Measurements from ENCODE around the gene ARRDC5.
"Not testable (repeated sequence)": the region's sequence is repeated elsewhere in the genome, so short reads cannot be mapped to it uniquely, and the experiment has no call there.

The ARRDC5 gene

DNA sequence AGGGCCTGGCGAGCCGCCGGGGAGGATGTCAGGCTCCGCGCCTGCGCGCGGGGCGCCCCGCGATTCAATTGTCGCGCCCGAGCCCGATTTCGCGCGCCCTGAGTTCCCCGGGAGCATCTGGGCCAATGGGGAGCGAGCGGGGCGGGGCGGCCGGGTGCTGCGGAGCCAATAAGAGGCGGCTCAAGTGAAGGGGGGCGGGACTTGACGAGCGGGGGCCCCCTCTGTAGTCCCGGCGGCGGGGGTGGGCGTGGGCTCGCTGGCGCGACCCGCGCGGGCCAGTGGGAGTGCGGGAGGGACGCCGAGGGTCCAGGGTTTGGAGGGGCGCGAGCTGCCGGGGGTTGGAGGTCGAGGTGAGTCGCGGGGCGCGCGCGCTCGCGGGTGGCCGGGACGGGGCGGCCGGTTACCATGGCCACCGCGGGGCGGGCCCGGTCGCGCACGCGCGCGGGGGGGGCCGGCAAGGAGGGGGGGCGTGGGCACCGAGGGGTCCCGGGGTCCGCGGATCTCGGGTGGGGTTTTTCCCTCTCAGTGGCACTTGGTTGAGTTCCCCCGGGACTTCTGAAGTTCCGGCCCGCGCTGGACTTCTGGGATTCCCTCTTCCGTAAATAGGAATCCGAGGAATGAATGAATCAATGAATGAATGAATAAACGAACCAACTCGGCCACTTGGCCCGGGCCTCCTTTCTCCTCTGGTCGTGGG is 7.3 kb upstream of the ARRDC5 start:
- DNase-seq, result peak; percentile 96

DNA sequence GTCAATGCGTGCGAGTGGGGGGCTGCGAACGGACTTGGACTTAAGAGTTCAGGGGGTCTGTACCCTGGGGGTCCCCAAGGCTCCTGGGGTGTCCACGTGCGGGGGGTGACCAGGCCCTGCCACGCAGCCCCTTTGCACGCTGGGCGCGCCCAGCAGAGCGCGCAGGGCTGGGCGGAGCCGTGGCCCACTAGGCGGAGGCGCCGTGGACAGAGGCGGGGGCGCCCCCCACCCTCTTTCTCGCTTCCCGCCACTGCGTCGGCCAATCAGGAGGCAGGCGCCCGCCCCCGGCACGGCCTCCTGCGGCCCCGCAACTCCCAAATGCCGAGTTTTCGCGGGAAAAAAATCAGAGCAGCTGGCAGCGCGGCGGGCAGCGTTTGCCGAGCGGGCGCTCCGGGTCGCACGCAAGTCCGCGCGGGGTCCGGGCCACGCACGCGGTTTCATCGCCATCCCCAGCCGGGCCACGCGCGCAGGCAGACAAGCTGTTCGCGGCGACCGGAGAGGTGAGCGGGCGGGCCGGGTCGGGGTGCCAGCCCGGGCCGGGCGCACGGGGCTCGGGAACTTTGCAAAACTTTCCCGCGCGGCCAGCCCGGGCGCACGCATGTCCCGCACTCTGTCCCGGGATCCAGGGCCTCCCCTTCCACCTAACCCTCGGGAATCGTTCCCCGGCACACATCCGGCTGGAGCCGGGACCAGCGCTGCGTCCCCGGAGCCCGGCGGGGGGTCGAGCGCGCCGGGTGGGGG is 6.6 kb upstream of the ARRDC5 start, which contains the start of gene UHRF1:
UHRF1 (plus strand) TSS at position 346 of the 741 bp plus-strand sequence. CDS start 1,385 bp downstream, outside the sequence.
- DNase-seq, result peak; percentile 79

DNA sequence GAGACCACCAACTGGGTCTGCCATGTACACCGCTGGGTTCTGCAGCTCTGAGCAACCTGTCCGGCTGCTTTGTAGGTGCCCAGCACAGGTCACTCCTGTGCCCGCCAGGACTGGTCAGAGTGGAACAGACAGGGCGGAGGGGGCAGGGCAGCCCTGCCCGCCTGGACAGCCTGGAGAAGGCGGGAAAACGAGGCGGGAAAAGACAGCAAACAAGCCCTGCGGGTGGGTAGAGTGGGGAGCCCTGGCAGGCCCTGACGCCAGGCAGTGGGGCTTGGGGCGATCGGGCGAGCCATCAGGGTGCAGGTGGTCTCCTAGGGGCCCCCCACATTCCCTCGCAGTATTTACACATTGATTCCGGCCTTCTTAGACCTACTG is 6.1 kb upstream of the ARRDC5 start:
- DNase-seq, result peak; percentile 52

DNA sequence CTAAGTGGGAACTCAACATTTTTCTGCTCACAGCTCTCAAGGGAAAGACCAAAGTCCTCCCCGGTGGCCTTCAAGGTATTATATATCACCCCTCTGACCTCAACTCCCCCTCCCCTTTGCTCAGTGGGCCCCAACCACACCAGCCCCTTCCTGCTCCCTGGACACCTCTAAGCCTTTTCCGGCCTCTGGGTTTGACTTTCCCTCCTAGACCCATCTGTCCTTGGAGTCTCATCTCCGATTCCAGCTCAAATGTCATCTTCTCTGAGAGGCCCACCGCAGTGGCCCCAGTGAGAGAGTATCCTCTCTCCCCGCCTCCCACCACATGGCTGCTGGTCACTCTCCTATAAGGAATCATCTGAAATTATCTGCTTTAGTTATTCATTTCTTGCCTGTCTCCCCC is 5.7 kb upstream of the ARRDC5 start:
- no peak for DNase-seq

DNA sequence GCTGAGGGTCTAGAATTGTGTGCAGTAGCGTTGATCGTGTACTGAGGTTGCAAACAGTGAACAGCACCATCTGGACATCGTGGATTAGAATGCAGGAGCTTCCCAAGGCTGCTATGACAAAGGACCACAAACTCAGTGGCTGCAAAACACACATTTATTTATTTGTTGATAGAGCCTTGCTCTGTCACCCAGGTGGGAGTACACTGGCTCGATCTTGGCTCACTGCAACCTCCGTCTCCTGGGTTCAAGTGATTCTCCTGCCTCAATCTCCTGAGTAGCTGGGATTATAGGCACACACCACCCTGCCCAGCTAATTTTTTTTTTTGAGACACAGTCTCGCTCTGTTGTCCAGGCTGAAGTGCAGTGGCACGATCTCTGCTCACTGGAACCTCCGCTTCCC is 4.3 kb upstream of the ARRDC5 start:
- no peak for DNase-seq

DNA sequence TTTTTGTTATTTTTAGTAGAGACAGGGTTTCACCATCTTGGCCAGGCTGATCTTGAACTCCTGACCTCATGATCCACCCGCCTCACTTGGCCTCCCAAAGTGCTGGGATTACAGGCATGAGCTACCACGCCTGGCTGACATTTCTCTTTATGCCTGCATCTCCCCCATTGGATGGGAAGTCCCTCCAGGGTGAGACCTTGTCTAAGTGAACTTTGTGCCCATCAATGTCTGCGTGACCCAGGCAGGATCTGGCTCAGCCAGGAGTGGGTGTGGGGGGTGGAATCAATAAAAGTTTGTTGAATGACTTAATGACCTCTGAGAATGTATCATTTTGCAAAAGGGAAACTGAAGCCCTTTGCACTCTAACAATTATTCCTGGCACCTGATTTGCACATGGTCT is 1.8 kb upstream of the ARRDC5 start:
- DNase-seq, result no peak

DNA sequence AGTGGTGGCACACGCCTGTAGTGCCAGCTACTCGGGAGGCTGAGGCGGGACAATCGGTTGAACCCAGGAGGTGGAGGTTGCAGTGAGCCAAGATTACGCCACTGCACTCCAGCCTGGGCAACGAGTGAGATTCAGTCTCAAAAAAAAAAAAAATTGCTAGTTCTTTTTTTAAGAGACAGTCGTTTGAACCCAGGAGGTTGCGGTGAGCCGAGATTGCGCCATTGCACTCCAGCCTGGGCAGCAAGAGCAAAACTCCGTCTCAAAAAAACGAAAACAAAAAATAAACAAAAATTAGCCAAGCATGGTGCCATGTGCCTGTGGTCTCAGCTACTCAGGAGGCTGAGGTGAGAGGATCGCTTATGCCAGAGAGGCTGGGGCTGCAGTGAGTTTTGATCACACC is 1.8 kb downstream of the ARRDC5 start:
- DNase-seq, result not testable (repeated sequence)

DNA sequence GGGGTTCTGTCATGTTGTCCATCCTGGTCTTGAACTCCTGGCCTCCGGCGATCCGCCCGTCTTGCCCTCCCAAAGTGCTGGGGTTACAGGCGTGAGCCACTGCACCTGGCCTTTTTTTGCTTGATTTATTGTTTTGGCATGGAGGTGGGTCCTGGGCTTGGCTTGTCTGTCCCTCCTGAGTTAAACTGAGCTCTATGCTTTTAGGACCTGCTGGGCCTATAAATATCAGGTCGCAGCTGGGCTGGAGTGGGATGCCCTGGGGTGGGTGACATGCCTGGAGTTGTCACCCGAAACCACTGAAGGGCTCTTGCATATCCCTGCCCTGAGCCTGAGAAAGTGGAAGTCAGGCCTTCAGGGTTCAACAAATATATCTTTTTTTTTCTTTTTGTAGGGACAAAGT is 5.5 kb downstream of the ARRDC5 start:
- DNase-seq, result no peak

DNA sequence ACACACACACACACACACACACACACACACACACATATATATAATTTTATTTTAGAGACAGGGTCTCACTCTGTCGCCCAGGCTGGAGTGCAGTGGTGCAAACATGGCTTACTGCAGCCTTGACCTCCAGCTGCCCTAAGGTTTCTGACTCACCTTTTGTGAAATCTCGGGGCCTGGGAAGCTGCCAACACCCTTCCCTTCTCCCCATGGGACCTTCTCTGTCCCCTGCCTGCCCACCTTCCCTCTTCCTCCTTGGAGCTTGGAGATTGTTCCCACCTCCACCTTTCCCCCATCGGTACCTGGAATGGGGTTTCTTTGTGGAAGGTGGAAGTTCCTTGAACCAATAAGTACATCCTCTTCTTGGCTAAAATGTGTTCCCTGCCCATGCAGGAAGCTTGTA is 6.3 kb downstream of the ARRDC5 start:
- DNase-seq, result no peak

DNA sequence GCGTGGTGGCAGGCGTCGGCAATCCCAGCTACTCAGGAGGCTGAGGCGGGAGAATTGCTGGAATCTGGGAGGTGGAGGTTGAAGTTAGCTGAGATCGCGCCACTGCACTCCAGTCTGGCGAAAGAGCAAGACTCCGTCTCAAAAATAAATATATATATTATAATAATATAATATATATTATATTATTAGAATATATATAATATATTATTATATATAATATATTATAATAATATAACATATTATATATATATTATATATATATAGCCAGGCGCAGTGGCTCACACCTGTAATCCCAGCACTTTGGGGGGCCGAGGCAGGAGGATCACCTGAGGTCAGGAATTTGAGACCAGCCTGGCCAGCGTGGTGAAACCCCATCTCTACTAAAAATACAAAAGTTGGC is 9.7 kb downstream of the ARRDC5 start:
- not testable (repeated sequence) for DNase-seq

DNA sequence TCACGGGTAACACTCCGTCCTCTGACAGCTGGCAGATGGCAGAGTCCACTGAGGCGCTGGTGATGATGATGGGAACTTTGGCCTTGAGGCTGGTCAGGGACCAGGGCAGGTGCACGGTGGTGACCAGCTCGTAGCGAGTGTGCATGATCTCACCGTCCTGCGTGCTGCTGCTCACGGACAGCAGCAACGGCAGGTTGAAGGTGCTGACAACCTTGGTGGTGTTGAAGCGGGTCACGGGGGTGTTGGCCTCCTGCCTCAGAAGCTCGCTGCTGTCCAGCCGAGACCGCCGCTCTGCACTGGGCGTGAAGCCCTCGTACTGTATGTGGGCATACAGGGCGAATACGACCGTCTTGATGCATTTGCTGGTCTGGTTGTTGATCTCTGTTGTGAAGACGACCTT is 11.6 kb downstream of the ARRDC5 start:
- no peak for DNase-seq

DNA sequence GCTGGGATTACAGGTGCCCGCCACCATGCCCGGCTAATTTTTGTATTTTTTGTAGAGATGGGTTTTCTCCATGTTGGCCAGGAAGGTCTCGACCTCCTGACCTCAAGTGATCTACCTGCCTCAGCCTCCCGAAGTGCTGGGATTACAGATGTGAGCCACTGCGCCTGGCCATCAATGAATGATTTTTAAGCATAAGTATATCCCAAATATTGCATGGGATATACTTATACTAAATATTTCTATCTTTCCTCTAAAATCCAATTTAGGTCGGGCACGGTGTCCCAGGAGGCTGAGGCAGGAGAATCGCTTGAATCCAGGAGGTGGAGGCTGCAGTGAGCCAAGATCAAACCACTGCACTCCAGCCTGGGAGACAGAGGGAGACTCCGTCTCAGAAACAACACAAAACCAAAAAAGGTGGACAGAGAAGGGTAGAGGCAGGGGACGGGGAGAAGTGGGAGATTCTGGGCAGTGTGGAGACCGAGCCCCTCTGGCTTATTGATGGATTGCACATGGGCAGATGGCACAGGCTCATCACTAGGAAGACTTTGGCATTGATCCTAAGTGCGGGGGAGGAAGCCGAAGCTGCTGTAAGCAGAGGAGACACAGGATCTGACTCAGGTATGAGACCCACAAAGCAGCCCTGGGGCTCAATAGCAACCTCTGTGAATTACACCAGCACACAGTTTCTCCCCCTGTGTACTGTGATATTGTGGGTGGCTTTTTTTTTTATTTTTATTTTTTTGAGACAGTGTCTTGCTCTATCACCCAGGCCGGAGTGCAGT is 13.5 kb downstream of the ARRDC5 start:
- no peak for DNase-seq

DNA sequence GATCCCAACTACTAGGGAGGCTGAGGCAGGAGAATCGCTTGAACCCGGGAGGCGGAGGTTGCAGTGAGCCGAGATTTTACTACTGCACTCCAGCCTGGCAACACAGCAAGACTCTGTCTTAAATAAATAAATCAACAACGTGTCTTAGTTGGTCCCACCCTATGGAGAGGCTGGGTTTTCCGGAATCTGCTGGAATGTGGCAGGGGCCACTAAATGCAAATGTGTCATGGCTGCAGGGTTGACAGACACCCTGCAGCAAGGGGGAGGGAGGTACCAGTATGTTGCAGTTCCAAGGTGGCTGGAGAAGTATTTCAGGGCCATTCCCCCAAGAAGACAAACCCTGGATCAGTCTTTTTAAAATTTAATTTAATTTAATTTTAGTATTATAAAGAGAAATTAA is 14.9 kb downstream of the ARRDC5 start:
- DNase-seq, result not testable (repeated sequence)

DNA sequence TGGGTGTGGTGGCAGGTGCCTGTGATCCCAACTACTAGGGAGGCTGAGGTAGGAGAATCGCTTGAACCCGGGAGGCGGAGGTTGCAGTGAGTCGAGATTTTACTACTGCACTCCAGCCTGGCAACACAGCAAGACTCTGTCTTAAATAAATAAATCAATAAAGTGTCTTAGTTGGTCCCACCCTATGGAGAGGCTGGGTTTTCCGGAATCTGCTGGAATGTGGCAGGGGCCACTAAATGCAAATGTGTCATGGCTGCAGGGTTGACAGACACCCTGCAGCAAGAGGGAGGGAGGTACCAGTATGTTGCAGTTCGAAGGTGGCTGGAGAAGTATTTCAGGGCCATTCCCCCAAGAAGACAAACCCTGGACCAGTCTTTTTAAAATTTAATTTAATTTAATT is 17.7 kb downstream of the ARRDC5 start:
- DNase-seq, result not testable (repeated sequence)

DNA sequence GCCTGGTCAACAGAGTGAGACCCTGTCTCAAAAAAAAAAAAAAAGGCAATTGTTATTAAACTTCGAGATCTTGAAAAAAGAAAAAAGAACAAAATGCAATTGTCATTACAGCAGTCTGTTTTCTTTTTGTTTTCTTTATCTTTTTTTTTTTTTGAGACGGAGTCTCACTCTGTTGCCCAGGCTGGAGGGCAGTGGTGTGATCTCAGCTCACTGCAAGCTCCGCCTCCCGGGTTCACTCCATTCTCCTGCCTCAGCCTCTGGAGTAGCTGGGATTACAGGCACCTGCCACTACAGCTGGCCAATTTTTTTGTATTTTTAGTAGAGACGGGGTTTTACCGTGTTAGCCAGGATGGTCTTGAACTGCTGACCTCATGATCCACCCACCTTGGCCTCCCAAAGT is 19.8 kb downstream of the ARRDC5 start:
- not testable (repeated sequence) for DNase-seq

DNA sequence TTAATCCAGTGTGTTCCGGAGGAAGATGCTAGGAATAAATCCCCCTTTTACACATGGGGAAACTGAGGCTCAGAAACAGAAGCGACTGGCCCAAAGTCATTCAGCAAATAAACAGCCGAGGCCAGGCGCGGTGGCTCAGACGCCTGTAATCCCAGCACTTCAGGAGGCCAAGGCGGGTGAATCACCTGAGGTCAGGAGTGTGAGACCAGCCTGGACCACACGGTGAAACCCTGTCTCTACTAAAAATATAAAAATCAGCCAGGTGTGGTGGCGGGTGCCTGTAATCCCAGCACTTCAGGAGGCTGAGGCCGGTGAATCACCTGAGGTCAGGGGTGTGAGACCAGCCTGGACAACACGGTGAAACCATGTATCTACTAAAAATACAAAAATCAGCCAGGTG is 23.7 kb downstream of the ARRDC5 start:
- no peak for DNase-seq

DNA sequence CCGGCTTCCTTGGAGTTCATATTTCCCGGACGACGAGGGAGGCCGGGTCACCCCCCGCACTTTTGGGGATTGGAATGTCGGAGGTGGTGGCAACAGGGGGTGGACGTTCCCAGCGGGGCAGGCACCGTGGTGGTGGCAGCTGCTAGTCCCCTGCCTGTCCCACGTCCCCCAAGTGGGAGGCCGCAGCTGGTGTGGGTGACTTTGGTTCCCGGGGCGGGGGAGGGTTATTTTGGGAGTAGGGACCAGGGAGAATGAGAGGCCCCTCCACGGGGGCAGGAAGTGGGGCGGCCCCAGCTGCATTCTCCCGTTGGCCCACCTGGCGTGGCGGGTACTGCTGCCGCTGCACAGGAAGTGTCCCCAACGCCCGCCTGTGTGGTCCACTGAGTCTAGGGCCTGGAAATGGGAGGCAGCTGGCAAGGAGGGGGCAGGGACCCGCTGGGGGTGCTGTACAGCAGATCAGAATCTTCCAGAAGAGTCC is 24.2 kb downstream of the ARRDC5 start:
- DNase-seq, result peak; percentile 43

DNA sequence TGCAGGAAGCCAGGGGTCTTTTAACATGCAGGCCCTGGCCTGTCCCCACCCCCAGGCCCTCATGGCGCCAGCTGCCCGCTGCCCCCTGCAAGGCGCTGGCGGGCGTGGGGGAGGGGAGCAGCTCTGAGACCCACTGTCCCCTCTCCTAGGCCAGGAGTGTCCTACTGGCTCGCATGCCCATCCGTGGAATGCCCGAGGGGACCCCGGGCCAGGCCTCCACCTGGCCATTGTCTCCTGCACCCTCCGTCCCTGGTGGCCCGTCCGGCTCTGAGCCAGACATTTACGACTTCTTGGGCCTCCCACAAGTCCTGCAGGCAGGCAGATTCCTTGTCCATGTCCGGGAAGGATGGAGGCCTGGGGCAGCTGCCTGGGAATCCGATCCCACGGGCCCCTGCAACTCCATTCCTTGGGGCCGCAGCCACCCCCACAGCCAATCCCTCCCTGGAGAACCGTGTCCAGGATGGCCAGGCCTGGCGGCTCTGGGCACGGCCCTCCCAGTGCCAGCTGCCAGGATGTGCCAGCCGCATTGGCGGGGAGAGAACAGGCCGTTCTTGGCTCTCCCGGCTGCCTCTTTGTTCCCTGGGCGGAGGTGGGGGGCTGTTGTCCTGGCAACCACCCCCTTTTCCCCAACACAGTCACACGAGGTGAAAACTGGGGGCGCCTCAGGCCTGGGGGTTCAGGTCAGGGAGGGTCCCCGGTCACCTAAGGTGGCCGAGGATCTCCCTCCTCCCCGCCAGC is 24.8 kb downstream of the ARRDC5 start:
- peak; percentile 69 for DNase-seq

DNA sequence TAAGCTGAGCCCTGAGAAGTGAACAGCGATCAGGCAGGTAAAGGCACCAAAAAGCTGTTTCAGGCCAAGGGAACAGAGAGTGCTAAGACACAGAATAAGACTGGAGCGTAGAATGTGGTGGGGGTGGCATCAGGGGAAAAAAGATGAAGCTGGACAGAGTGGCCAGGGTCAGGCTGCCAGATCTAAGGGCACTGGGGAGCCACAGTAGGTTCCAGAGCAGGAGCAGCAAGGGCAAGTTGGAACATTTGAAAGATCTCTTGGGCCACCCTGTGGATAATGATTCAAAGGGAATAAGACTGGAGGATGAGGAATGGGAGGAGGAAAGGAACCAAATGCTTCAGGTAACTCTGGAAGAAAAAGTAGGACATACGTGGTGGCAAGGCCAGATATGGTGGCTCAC is 28.8 kb downstream of the ARRDC5 start:
- DNase-seq, result no peak

DNA sequence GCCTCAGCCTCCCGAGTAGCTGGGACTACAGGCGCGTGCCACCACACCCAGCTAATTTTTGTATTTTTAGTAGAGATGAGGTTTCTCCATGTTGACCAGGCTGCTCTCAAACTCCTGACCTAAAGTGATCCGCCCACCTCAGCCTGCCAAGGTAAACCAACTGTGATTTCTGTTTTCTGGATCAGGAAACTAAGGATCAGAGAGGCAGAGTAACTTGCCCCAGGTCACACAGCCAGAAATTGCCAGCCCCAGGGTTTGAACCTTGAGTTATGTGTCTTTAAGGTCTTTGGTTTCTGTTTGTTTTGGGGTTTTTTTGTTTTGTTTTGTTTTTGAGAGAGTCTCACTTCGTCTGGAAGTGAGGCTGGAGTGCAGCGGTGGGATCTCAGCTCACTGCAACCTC is 31.0 kb downstream of the ARRDC5 start:
- no peak for DNase-seq

DNA sequence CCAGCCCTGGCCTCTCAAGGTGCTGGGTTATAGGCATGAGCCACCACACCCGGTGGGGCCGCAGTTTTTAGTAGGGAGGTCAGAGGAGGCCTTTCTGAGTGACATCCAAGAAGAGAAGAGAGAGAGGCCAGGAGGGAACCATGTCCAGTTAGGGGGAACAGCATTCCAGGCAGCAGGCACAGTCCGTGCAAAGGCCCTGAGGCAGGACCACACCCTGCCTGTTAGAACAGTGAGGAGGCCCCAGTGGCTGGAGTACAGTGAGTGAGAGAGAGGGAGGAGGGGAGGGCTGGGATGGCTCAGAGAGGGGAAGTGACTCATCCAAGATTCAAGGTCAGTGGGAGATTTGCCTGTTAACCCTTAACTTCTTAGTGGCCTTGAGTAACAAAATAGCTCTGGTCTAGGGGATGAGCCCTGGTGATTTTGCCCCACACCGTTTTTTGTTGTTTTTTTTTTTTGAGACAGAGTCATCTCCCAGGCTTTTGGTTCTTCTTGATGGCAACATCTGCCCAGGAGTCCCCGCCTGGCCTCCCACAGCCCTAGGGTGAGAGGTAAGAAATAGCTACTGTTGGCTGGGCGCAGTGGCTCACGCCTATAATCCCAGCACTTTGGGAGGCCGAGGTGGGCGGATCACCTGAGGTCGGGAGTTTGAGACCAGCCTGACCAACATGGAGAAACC is 32.5 kb downstream of the ARRDC5 start:
- DNase-seq, result no peak

DNA sequence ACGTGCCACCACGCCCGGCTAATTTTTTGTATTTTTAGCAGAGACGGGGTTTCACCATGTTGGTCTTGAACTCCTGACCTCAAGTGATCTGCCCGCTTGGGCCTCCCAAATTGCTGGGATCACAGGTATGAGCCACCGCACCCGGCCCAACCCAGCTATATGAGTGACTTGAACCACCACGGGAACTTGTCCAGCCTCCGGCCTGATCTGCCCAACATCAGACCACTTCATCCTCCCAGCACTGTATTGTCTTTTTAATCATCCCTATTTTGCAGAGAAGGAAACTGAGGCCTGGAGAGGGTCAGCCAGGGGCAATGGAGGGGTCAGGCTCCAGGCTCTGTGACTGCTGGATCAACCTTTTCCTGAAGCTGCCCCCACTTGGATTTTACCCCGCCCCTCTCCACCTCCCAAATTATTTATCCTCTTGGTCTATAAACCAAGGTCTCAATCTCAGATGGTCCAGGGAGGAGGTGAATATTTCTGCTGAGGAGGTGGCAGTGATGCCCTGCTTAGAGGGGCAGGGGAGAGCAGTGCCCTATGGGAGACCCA is 34.3 kb downstream of the ARRDC5 start:
- no peak for DNase-seq

Measured in eye (tissue), 1 donor.